ENCODE measurements around the gene POP4.

The POP4 gene

DNA sequence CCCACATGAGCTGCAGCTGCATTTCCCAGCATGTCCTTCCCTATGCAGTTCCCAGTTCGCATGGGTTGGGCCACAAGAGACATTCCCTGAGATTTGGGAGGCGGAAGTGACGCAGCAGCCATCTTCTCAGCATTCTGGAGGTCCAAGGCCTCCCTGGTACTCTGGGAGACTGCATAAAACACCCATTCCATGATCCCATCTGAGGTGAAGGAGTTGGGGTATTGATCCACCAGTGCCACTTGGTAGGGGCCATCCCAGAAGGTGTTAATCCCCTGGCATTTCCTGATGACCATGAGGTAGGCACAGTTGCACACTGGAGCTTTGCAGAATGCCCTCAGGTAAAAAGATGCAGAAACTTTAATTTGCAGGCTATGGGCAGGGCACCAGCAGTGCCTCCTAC is 25.4 kb downstream of the POP4 start:
- DNase-seq (ENCODE audit: low read depth) = no peak

DNA sequence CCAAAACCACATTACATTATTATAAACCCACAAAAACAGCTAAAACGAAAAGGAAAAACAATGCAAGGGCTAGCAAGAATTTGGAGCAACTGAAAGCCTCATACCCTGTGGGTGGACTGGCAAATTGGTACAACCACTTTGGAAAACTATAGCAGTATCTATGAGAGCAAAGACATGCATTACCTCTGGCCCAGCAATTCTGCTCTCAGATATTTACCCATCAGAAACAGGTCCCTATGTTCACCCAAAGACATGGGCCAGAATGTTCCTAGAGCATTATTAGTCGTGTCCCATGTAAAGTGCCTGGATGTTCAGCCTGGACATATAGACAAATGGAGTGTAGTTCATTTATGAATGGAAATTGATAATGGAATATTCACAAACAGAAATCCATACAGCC is 27.9 kb downstream of the POP4 start:
- no peak for DNase-seq (ENCODE audit: low read depth)

DNA sequence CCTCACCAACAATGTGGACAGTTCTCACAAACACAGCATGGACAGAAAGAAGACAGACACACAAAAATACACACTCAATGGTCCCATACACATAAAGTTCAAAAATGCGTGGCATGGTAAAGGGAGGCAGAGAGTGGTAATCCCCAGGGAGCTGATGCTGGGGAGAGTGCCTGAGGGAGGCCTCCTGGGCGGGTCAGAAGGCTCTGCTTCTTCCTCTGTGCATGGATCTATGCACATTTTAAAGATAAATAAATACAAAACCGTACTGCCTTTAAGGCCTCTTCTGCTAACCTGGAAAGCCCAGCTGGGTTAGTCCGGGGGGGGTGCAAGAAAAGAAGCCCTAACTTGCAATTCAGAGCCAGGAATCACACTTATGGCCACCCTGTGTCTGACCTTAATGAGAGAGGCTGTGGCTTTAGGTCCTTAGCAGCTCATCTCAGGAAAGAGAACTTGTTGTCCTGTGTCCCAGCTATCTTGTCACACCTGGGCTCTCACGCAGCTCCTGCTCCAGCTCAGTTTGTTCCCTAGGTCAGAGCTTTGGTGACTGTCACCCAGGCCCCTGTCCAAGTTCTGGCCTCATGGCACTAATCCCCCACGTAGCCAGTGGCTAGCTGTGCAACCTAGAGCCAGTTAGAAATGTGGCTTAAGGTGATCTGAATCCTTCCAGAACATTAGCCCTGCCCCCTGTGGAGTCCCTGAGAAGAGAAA is 28.5 kb downstream of the POP4 start:
- DNase-seq (ENCODE audit: low read depth) = no peak

DNA sequence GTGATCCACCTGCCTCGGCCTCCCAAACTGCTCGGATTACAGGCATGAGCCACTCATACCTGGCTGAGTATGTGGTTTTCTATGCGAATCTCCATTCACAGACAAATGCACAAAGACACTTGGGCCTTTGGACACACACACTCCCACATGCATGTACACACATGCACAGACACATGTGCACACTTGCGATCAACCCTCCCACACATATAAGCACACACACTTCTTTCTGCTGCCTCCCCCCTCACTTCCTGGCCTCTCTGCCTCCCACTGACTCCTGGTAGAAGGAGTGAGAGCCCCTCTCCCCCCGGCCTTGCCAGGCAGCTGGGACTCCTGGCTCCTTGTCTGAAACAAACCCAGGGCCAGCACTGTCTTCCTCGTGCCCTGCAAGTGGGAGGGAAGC is 29.9 kb downstream of the POP4 start:
- DNase-seq (ENCODE audit: low read depth) = no peak

DNA sequence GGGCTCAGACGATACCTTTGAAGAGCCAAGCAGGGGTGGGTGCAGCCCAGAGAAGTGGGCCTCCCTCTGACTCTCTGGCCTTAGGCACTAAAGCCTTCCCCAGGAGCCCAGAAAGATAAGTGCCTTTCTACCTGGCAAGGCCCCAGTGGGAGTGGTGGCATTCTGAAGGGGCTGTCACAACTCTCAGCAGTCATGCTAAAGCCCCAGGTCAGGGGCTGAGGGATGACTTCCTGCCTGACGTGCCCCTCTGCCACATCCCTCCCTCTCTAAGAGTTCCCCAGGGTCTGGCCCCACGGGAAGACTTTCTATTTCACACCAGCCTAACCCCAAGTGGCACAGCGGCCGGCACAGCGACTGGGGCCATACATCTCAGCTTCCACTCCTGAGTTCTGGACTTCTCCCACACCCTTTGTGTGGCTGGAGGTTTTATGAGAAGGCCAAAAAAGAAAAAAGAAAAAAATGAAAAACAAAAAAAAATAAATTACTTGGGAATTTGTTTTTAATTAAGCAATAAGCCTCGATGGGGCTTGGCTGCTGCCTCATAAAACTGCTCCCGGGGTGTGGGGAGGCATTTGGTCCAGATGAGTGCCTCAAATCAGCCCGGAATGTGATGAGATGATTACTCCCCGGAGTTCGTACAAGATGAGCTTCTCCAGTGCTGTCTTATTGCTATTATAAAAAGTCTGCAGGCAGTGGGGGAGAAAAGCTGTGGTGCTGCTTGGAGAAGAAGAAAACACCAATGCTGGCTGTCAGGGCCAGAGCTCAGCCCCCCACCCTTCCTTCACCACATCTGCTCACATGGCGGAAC is 30.7 kb downstream of the POP4 start:
- DNase-seq (ENCODE audit: low read depth) = no peak

DNA sequence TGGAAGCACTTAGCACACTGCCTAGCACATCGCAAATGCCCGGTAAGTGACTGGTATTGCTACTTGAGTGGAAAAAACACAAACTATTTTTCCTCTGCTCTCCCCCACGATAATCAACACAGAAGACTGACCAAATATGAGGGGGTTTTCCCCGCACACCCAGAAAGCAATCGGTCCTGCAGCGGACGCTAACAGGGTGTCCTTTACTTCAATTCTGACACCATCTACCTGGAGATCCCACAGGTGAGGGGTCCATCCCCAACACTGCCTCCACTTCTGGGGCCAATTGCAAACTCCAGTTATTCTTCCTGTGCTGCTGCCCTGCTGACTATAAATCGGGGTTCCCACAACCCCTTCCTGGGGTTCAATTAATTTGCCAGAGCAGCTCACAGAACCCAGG is 33.0 kb downstream of the POP4 start:
- DNase-seq (ENCODE audit: low read depth) = no peak

DNA sequence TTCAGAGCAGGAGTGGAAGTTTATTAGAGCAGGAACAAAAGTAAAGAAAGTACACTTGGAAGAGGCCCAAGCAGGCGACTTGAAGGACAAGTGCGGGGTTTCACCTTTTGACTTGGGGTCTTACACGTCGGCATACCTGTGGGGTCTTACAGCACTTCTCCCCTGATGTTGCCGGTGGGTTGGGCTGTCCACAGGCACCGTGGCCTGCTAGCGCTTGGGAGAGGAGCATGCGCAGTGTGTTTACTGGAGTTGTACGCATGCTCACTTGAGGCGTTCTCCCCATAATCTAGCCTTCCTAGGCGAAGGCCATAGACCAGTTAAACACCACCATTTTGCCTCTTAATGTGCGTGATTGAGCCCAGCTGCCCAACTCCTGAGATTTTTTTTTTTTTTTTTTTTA is 34.1 kb downstream of the POP4 start:
- DNase-seq (ENCODE audit: low read depth) = no peak

DNA sequence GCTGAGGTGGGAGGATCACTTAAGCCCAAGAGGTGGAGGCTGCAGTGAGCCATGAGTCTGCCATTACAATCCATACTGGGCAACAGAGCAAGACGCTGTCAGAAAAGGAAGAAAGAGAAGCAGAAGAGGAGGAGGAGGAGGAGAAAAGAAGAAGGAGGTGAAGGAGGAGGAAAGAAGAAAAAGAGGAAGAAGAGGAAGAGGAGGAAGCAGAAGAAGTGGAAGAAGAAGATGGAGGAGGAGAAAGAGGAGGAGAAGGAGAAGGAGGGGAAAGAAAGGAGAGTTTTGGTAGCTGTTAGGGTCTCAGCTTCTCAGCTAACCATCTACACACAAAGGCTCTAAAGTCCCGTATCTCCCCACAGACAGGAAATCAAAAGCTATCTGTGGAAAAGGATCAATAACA is 35.5 kb downstream of the POP4 start:
- no peak for DNase-seq (ENCODE audit: low read depth)

DNA sequence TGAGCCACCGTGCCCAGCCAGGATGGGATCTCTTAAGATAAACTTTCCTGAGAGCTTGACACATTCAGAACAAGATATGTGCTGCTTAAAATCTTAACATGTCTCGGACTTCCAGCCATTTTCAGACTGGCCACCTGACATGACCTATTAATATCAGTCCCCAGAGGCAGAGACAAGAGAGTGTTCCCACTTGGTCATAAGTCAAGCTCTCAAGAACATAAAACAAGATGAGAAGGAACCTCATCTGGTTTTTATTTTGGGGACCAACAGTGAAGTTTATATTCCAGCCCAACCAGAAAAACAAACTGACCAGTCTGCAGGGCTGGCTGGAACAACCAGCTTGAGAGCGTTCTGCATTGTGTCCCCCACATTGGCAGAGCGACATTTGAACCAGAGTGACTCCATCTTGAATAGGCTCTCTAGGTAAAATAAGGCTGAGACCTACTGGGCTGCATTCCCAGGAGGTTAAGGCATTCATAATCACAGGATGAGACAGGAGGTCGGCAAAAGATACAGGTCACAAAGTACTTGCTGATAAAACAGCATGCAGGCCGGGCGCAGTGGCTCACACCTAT is 37.4 kb downstream of the POP4 start:
- DNase-seq (ENCODE audit: low read depth) = no peak

DNA sequence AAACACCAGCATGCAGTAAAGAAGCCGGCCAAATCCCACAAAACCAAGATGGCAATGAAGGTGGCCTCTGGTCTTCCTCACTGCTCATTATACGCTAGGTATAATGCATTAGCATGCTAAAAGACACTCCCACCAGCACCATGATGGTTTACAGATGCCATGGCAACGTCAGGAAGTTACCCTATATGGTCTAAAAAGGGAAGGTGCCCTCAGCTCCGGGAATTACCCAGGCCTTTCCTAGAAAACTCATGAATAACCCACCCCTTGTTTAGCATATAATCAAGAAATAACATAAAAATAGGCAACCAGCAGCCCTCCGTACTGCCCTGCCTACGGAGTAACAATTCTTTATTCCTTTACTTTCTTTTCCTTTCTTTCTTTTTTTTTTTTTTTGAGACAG is 38.1 kb downstream of the POP4 start:
- DNase-seq (ENCODE audit: low read depth) = no peak

DNA sequence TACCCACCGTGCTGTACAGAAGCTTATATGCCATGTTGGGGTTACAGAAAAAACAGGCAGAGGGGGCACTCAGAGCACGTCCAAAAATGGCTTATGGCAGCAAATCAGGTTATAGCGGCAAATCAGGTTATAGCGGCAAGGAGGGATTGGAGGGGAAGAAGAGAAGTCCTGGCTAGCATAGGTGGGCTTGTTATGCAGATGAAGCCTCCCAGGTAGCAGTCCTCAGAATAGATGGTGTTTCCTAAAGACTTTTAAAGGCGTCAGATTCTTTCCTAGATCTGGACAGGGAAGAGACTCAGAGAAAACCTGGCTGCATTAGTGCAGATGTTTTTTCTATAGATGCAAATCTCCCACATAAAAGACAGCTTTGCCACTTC is 39.4 kb downstream of the POP4 start:
- no peak for DNase-seq (ENCODE audit: low read depth)

DNA sequence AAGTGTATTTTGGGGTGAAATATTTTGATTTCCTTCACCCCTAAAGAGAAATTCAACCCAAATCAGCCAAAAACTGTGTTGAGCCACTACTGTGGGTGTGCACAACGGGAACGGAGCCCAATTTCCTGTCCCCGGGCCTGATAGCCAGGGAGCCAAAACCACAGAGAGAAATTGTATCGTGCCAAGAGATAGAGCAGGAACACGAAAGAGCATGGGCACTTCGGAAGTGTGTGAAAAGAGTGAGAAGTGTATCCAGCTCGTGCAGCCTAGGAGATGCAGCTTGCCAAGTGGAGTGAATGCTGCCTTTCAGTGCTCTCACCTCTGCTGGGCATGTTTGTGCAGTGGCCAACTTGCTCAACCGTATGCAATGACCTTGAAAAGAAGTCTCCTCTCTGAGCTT is 39.8 kb downstream of the POP4 start:
- DNase-seq (ENCODE audit: low read depth) = no peak

DNA sequence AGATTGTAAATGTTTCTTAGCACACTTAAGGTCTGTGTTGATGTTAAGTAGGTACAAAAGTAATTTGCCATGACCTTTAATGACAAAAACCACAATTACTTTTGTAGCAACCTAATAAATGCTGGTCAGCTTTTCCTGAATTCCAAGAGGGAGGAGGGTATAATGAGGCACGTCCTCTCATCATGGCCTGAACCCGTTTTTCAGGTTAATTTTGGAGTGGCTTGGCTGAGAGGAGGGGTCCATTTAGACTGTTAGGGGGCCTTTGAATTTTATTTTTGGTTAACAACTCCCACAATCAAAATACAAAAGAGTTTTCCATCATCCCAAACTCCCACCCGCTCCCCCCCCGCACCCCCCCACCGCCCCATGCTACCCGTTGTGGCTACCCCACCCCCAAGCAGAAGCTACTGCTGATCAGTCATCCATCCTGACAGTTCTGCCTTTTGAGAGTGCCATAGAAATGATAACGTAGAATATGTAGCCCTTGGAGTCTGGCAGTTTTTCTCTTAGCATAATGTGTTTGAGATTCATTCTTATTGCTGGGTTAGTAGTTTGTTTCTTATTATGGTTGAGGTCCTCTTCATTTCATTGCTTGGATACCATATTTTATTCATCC is 44.8 kb downstream of the POP4 start:
- no peak for DNase-seq (ENCODE audit: low read depth)

DNA sequence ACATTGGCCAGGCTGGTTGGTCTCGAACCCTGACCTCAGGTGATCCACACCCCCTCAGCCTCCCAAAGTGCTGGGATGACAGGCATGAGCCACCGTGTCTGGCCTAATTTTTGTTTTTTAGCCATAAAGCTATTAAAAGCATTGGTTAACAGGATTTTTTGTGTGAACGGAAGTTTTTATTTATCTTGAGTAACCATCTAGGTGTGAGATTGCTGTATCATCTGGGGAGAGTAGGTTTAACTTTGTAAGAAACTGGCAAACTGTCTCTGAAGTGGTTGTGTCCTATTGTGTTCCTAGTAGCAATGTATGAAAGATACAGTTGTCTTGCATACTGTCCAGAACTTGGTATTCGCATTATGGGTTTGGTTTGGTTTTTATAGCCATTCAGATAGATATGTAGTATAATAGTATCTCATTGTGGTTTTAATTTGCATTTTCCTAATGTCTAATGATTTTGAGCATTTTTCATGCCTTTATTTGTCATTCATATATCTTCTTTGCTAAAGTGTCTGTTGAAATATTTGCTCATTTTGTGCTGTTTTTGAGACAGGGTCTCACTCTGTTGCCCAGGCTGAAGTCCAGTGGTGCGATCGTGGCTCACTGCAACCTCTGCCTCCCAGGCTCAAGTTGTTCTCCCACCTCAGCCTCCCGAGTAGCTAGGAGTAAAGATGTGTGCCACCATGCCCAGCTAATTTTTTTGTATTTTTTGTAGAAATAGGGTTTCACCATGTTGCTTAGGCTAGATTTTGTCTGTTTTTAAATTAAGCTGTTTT is 45.7 kb downstream of the POP4 start:
- no peak for DNase-seq (ENCODE audit: low read depth)

DNA sequence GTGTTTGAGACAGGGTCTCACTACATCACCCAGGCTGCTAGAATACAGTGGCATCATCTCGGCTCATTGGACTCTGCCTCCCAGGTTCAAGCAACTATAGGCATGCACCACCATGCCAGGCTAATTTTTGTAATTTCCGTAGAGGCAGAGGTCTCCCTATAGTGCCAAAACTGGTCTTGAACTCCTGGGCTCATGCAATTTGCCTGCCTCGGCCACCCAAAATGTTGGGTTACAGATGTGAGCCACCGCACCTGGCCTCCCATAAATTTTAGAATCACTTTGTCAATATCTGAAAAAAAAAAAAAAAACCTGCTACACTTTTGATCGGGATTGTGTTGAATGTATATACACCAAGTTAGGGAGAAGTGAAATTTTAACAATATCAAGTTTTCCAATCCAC is 47.3 kb downstream of the POP4 start:
- DNase-seq (ENCODE audit: low read depth) = no peak

DNA sequence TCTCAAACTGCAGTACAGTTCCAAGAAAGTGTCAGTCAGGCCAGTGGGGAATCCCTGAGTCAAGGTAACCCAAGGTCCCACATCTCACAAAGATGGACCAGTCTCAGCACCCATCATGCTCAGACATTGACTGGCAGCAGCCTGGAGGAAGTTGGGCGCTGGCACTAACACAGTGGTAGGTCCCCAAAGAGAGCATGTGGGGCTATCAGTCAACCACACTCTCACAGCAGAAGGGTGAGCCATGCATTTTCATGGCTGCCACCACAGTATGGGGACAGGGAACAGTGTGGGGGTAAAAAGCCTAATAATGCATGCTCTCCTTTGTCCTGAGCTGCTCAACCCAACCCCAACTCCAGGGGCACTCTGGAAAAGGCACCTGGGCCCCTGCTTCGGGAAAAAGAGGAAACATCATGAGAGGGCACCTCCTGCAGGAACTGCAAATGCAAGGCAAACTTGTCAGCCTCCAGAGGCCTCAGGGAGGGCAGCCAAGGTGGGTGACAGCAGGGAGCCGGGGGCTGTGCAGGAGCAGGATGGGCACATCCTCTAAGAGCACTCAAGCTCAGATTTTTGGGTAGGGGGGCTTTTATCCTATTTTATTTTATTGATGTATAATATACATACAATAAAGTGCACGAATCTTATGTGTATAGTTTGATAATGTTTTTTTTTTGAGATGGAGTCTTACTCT is 49.7 kb downstream of the POP4 start:
- no peak for DNase-seq (ENCODE audit: low read depth)

DNA sequence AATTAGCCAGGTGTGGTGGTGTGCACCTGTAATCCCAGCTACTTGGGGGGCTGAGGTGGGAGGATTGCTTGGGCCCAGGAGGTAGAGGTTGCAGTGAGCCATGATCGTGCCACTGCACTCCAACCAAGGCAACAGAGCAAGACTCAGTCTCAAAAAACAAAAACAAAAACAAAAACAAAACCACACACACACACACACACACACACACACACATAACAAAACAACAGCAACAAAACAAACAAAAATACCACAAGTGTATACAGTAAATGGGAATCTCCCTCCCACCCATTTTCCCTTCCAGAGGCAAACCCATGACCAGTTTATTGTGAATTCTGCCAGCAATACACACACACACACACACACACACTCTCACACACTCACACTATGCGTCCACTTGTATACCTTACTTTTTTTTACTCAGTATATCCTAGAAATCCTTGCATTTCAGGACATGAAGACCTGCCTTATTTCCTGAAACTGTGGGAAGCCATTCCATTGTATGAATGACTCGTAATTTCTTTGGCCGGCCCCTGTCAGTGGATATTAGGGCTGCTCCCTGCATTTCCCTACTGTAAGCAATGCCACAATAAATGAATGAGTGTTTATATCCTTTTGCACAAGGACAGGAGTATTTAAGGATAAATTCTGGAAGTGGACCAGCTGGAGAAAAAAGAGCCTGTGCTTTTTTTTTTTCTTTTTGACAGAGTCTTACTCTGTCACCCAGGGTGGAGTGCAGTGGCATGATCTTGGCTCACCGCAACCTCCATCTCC is 52.3 kb downstream of the POP4 start:
- DNase-seq (ENCODE audit: low read depth) = no peak

DNA sequence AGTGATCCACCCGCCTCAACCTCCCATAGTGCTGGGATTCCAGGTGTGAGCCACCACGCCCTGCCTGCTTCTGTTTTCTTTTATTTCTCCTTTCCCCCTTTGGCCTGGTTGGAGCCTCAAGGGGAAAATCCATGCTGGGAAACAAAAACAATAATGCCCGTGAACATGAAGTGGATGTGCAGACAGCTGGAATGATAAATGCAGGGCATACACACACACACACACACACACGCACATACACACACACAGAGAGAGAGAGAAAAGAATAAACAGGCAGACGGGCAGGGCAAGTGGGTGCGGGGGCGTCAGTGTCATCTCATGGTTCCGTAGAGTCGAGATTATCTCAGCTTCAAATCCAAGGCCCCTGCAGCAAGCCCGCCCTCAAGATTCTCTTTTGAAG is 54.8 kb downstream of the POP4 start:
- DNase-seq (ENCODE audit: low read depth) = no peak

DNA sequence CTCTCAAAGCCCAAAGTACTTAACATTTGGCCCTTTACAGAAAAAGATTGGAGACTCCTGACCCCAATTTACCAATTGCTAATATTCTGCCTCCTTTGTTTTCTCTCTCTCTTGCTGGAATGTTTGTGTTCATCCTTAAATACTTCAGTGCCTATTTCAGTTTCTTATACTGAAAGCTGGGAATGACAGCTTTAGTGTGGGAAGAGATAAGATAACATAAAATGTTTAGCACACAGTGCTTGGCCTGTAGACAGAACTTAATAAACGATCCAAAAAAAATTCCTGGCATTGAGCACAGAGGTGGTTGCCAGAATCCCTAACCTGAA is 56.2 kb downstream of the POP4 start:
- no peak for DNase-seq (ENCODE audit: low read depth)

DNA sequence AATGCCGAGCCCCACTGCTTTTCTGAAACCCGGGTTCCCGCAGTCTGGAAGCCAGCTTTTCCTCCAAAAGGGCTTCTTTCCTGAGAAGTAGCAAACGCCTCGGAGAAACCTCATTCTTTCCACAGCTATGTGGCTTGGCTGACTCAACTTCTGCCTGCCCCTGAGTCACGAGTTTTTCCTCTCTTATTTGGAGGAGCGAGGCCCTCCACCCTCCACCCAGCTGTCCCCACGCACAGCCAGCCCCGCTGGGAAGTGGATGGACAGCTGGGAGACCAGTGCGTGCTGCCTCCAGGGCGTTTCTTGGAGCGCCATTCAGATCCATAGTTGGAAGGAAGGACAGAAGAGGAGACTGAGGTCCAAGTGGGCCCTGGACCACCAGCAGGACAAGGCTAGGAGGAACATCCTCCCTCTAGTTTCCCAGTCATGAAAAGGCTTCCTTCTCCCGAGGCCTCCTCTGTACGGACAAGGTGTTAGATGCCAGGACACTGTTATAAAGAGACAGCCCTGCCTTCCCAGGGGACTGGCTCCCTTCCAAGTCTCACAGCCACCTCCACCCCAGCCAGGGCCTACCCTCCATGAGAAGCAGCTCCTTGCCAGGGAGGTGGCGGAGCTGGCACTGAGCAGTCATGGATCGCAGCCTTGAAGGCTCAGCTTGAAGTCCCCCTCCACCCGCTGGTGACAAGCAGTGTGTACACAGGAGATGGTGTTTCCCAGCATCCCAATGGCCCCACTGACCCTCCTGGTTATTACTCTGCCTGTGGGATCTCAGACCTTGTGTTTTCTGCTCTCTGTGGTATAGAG is 56.7 kb downstream of the POP4 start:
- no peak for DNase-seq (ENCODE audit: low read depth)

Measured in HS-27A (cell line).